Ovary (tissue), 3 donors: Measurements from ENCODE around the gene KCNN4.

ENCODE experiments used
- EP300 ChIP-seq: sonication (generic); formaldehyde crosslinking; IDR thresholded peaks from one replicate; pipeline ENCODE4 v1.6.1; 2017; ENCODE audit warnings: antibody characterized with exemption
- POLR2A ChIP-seq: fragments of 450-650 bp; IDR thresholded peaks from one replicate; pipeline ENCODE4 v1.6.1; 2017; ENCODE audit warnings: antibody characterized with exemption, mild to moderate bottlenecking, moderate library complexity
- TF ChIP-seq, protein P1 (sequence below), 3 donors: fragments of 450-650 bp in 2 of 3; fragments of 200-600 bp in 1 of 3; IDR thresholded peaks; one replicate each; pipeline versions ENCODE4 v1.5.1 to v1.8.0; 2016 to 2022; ENCODE audit warnings: antibody characterized with exemption in 3 of 3, mild to moderate bottlenecking in 1 of 3
- donor health status: DM: no; HTN: no; CAD: no.

DNA sequence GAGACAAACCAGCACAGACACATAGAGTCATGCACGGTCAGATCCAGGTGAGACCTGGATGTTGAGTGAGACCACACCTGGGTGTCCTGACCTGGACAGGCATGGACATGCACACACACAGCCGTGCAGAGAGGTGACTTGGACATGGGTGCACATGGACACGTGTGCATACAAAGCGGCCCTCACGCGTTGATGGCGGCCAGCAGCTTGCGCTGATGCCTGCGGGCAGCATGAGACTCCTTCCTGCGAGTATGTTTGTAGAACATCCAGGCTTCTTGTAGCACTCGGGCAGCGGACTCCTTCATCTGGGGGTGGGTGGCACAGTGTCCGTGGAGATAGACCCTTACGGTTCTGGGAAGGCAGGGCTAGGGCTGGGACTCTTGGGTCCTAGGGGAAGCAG, 11.5 kb downstream of the KCNN4 start:
- TF ChIP-seq, protein P1, sequence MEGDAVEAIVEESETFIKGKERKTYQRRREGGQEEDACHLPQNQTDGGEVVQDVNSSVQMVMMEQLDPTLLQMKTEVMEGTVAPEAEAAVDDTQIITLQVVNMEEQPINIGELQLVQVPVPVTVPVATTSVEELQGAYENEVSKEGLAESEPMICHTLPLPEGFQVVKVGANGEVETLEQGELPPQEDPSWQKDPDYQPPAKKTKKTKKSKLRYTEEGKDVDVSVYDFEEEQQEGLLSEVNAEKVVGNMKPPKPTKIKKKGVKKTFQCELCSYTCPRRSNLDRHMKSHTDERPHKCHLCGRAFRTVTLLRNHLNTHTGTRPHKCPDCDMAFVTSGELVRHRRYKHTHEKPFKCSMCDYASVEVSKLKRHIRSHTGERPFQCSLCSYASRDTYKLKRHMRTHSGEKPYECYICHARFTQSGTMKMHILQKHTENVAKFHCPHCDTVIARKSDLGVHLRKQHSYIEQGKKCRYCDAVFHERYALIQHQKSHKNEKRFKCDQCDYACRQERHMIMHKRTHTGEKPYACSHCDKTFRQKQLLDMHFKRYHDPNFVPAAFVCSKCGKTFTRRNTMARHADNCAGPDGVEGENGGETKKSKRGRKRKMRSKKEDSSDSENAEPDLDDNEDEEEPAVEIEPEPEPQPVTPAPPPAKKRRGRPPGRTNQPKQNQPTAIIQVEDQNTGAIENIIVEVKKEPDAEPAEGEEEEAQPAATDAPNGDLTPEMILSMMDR (IDR thresholded peaks at IDR 0.05), result no peak
- TF ChIP-seq EP300, result no peak
- TF ChIP-seq POLR2A, result no peak
